Erythroblast (primary cell): ENCODE results near the gene MTX3.
A peak's percentile ranks its signal among the peaks of the same experiment; 100 is the strongest.

Source experiments
- DNase-seq, 2 experiments: peaks; one replicate each; lab custom pipeline; 2025; lab: John Stamatoyannopoulos, UW
- GATA1 ChIP-seq: IDR thresholded peaks from 2 replicates; pipeline ENCODE4 v1.6.1; 2011; ENCODE audit warnings: low read depth, mild to moderate bottlenecking, control low read depth, low read length, moderate library complexity
- POLR2A ChIP-seq: IDR thresholded peaks from 2 replicates; pipeline ENCODE4 v1.6.1; 2011; ENCODE audit warnings: mild to moderate bottlenecking, low read length

Gene MTX3

GRCh38 chr5:79990598-79991507 lies at the start of gene MTX3:
Gene MTX3 (minus strand): TSS chr5:79991262. CDS start chr5:79991238, 24 bp downstream.
- TF ChIP-seq GATA1 (no peak), POLR2A (peak; percentile 60)
- DNase-seq = peak; percentile 85 to 86

DNA sequence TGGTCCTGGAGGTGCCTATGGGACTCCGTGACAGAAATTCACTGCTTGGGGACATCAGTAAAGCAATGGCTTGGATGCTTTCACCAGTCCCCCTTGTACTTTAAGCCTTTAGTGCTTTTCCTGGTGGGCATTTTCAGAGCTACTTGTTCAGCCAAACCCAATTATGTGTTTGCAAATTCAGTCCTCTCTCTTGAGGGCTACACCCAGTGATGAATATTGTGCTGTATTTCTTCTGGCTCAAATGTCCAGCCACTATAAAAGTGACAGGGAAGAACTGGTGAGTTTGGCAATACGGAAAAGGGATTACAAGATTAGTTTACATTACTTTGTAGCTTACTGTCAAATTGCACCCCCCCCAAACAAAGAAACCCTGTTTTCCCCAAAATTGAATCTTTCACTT lies 48.6 kb upstream of the MTX3 start:
- TF ChIP-seq GATA1 (no peak), POLR2A (no peak)
- DNase-seq = no peak

GRCh38 chr5:80037366-80037765 lies 46.3 kb upstream of the MTX3 start:
- DNase-seq = no peak
- TF ChIP-seq GATA1 = no peak
- no peak for TF ChIP-seq POLR2A

GRCh38 chr5:80036615-80037014 lies 45.6 kb upstream of the MTX3 start:
- no peak for DNase-seq
- TF ChIP-seq GATA1 = no peak
- TF ChIP-seq POLR2A = no peak

GRCh38 chr5:80035839-80036238 lies 44.8 kb upstream of the MTX3 start:
- no peak for TF ChIP-seq GATA1
- TF ChIP-seq POLR2A = no peak
- no peak for DNase-seq

GRCh38 chr5:80034962-80035821 lies 44.1 kb upstream of the MTX3 start, which contains the start of gene THBS4:
Gene THBS4 (plus strand): TSS chr5:80035348. CDS start chr5:80035538, 190 bp downstream.
- DNase-seq = no peak
- TF ChIP-seq POLR2A = no peak
- no peak for TF ChIP-seq GATA1

DNA sequence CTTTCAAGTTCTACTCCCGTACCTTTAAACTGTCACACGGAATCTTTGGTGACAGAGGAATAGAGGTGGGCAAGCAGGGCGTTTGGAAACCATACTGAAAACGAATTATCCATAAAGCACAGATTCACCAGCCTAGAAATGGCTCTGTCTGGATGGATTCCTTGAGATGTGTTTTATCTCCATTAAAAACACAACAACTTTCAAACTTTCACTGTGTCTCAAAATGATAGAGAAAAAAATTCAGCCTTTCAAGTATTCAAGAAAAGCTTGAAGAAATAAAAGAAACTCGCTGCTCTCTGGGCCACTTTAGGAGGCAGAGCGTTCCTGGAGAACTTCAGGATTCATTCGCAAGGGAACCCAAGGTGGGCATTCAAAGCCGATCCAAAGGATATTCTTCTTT lies 43.5 kb upstream of the MTX3 start:
- no peak for DNase-seq
- no peak for TF ChIP-seq POLR2A
- TF ChIP-seq GATA1 = no peak

GRCh38 chr5:80033513-80033912 lies 42.5 kb upstream of the MTX3 start:
- DNase-seq = no peak
- TF ChIP-seq POLR2A (no peak), GATA1 (no peak)

DNA sequence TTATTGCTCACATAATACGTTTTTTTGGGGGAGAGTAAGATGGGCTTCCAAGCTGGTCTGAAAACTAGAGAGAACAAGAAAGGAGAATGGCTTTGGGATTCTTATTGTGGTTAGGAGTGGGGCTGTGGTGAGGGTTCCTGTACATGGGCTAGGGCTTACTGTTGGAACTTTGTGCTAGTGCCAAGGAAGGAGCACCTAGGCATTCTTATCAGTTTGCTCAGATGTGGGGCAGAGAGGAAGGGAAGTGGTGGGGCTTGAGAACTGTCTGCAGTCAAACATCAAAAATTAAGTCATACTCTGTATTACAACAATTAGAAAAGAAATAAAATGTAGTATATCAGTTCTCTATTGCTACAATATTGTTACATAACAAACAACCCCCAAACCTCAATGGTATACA lies 40.0 kb upstream of the MTX3 start:
- DNase-seq = no peak
- TF ChIP-seq GATA1 = no peak
- no peak for TF ChIP-seq POLR2A

DNA sequence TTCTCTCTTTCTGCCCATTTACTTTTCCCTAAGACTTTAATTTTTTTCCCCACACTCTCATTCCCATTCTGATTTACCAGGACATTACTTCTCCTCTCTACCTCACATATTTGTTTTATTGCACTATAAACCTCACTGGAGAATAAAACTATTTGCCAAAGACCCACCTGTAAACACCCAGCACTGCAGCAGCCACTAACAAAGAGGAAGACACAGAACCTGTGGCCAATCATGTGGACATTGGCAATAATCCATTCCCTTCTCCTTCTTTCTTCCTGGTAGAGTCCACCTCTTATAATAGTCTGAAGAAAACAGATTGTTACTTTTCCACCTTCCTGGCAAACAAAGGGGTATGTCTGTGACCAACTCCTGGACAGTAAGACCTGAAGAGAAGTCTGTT lies 35.8 kb upstream of the MTX3 start:
- DNase-seq = no peak
- TF ChIP-seq GATA1 (no peak), POLR2A (no peak)

GRCh38 chr5:80025069-80025468 lies 34.0 kb upstream of the MTX3 start:
- no peak for TF ChIP-seq GATA1
- no peak for TF ChIP-seq POLR2A
- no peak for DNase-seq

DNA sequence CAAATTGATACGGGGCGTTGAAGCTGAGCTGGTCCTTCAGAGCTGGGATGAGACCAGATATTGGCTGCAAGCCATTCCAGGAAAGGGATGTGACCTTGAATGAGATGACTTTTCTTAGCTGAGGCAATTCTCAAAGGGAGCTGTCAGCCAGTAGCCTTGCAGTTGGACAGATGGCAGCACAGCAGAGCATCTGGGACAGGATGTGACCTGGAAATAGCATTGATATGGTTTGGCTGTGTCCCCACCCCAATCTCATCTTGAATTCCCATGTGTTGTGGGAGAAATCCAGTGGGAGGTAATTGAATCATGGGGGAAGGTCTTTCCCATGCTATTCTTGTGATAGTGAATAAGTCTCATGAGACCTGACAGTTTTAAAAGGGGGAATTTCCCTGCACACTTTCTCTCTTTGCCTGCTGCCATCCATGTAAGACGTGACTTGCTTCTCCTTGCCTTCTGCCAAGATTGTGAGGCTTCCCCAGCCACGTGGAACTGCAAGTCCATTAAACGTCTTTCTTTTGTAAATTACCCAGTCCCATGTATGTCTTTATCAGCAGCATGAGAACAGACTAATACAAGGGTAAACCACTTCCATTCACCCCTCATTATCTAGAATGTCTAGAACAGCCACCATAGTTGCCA lies 19.8 kb upstream of the MTX3 start:
- TF ChIP-seq POLR2A = no peak
- no peak for TF ChIP-seq GATA1
- no peak for DNase-seq

- no peak for DNase-seq
- no peak for TF ChIP-seq POLR2A
- TF ChIP-seq GATA1 = no peak
These were observed 18.1 kb upstream of the MTX3 start for GRCh38 chr5:80008995-80009765.

- DNase-seq = no peak
- no peak for TF ChIP-seq POLR2A
- TF ChIP-seq GATA1 = no peak
These were observed 11.6 kb upstream of the MTX3 start for GRCh38 chr5:80002677-80003076.
